Ureter (tissue), 1 donor: ENCODE results near the gene NTF3. TPM values are rescaled to one million over a fixed set of nuclear protein-coding genes. Genes with fewer than 3 reads are reported as not detected.

Experiments used
- DNase-seq: peaks from one replicate; pipeline ENCODE4 v3.0.0-alpha.2; 2020; ENCODE audit warnings: low spot score
- total RNA-seq: library from RNA; stranded (reverse); gene quantifications from one replicate; pipeline ENCODE4 v1.2.4, GENCODE V29; 2023
- donor health status: DM: yes; HTN: yes; CAD: no.

Gene NTF3
- 6.1 TPM for total RNA-seq

DNA sequence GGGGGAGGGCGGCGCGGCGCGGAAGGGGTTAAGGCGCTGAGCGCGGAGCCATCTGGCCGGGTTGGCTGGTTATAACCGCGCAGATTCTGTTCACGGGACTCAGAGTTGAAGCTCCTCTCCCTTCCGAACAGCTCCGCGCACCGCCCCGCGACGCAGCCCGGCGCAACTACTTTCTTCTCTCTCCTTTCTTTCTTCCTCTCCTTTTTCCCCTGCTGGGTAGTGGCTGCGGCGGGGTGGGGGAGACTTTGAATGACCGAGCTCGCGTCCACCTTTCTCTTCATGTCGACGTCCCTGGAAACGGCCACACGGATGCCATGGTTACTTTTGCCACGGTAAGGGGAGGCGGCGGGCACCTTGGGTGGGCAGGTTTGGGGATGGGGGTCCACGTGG lies at the start of gene NTF3:
Gene NTF3 (plus strand): TSS at position 98 of the 390 bp plus-strand sequence. CDS start 217 bp downstream, at position 315.
- no peak for DNase-seq

DNA sequence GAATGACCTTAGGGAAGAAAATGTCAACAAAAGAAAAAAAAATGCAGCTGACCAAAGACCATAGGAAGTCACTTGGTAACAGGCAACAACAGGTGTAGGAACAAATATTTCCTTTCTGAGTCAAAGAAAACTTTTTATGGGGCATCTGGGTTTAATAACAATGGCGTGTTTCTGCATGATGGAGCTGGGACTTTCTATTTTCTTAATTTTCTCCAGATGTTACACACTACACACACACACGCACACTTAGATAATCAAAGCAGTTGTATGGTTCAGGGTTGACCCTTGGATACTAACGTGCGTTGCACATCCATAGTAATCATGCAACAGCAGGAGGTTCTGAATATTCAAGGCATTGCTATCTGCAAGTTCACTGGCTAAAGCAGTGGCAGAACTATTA lies 47.9 kb upstream of the NTF3 start:
- no peak for DNase-seq

DNA sequence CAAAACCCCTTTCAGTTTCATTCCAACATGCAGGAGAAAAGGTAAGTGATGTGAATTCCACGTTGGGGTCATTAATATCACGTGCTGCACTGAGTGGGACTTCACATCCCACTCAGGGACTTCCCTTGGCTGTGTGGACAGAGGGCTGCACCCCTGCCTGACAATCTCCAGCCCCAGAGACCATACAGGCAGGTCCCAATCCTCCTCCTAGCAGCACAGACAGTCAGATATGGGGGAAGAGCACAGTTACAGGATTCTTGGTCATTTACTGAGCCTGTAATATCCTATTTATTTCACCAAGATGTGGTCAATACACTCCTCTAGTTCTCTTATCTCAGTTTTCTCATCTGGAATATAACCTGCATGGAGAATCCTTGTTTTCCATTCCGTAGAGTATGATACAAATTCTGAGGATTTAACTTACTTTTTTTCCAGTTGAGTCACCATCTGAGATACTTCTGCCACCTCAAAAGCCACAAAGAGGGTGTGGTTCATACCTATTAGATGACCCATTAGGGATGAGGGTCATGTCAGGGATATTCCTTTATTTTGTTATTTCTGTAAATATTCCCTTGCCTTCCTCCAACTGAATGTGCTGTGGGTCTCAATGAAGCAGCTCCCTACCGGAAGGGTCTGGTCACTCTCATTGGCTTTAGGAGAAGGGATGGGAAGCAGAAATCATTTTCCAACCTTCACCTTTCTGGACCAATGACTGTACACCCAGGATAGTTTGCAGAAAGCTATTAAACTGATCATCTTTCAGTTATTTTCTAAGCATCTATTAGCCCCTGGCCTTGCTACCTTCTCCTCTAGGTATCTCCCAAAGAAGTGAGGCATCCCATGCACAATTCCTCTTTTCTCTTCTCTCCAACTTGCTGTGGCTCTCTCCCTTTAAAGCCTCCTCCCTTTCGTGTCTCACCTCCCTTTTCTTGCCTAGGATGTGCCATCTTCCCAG lies 43.0 kb upstream of the NTF3 start:
- DNase-seq = no peak

DNA sequence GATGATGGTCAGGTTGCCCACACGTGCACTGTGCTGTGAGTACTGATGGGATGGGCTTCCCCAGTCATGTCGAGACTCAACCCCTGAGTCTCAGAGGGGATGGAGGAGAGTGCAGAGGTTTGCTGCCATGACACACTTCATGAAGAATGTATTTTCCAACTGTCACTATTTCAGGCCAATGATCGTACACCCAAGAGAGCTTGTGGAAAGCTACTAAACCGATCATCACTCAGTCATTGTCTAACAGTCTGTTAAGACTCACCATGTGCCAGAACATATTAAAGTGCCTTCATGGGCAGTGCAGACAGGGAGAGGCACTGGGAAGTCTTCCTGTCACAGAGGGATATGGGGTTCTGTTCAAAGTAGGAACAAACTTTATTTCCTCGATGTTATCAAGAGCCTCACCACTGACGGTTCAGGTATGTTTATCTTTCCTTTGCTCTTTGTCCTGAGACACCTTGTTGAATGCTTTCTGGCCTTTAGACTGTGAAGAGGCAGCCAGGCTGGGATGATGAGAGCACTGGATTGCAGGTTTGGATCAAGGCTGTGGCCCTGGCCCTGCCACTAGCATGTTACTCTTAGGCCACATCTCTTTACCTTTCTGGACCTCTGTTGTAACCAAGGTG lies 41.6 kb upstream of the NTF3 start:
- no peak for DNase-seq

DNA sequence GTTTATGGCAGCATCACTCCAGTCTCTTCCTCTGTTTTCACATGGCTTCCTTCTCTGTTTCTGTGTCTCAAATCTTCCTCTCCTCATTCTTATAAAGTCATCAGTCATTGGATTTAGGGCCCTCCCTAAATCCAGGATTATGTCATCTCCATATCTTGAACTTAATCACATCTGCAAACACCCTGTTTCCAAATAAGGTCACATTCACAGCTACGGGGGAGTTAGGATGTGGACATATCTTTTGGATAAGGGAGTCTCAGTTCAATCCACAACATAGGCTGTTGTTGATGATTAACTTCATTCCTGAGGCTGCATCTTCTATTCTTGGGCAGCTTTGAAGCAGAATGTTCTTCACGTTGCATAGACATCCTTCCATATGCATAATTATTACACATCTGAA lies 40.3 kb upstream of the NTF3 start:
- DNase-seq = no peak

DNA sequence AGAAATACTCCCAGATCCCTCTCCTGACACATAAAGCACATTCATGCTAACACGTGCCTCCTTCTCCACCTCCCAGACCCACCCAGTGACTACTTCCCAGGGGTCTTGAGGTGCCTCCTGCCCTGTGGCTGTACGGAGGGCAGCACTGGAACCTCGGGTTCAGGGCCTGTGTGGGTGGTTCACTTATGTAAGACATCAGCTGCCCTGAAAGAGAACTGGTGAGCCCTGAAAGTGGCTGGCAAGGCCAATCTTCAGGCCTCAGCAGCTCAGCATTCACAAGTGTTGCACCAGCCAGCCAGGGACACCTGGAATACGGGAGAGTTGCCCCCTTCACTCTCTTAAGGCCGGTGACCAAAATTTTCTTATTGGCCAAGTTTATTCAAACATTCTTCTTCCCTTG lies 38.9 kb upstream of the NTF3 start:
- no peak for DNase-seq

DNA sequence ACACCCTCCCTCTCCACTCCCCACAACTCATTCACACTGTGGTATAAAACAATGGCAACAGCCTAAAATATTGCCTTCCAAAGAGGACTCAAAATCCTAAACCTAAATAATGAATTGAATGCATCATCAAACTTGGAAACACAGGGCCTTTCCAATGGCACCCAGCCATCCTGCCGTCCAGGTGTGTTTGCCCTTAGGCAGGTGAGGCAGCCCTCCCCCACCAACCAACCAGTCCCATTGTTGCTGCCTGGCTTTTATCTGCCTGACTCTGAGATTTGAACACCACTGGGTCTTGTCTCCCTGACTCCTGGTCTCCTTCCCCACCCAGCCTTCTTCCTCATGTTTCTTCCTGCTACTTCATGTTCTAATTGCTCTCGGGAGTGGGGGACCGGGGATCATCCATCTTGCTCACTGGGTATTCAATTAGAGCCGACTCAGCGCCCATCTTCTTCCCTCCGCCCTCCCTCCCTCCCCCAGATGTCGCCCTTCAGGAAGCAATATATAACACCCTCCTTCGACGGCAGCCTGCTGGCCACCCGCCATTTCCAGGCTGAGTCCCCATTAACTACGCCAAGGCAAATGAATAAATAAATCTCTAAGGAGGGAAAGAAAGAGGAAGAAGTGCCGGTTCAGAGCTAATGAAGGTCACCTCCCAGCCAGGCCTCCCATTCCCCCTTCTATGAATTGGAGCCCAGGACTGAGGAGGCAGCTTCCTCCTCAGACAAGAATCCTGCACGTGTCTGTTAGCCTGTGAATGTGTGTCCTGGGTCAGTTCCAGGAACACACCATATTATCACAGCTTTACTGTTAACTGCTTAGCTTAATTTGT lies 36.3 kb upstream of the NTF3 start:
- DNase-seq = no peak

DNA sequence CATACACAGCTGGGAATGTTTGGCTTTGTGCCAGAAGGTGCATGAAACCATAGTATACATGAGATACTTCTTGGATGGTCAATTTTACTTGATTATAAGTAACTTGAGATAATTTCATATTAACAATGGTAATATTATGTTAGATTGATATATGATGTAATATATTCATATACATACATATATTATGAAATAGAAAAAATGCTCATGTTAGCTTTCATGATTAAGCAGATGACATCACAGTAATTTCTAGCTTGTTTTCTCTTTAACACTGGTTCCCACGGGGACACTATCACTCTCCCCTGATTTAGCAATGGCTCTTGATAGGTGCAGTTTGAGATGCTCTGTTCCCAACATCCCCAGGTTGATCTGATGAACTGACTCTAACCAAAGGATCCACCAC lies 35.4 kb upstream of the NTF3 start:
- DNase-seq = no peak

DNA sequence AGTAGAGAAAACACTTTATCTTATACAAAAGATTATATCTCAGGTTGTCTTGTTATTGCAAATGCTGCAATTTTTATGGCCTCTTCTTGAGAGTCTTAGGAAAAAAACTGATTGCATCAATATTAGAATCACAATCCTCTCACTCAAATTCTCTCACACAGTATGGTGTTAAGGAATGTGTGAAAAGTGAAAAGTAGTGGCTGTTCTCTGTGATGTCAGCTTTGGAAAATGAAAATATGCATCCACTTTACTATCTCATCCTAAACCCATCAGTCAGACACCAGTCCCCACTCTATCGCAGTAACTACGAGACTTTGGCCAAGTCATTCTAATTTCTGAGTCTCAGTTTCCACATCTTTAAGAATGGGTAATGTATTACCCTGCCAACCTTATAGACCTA lies 32.6 kb upstream of the NTF3 start:
- DNase-seq = no peak

DNA sequence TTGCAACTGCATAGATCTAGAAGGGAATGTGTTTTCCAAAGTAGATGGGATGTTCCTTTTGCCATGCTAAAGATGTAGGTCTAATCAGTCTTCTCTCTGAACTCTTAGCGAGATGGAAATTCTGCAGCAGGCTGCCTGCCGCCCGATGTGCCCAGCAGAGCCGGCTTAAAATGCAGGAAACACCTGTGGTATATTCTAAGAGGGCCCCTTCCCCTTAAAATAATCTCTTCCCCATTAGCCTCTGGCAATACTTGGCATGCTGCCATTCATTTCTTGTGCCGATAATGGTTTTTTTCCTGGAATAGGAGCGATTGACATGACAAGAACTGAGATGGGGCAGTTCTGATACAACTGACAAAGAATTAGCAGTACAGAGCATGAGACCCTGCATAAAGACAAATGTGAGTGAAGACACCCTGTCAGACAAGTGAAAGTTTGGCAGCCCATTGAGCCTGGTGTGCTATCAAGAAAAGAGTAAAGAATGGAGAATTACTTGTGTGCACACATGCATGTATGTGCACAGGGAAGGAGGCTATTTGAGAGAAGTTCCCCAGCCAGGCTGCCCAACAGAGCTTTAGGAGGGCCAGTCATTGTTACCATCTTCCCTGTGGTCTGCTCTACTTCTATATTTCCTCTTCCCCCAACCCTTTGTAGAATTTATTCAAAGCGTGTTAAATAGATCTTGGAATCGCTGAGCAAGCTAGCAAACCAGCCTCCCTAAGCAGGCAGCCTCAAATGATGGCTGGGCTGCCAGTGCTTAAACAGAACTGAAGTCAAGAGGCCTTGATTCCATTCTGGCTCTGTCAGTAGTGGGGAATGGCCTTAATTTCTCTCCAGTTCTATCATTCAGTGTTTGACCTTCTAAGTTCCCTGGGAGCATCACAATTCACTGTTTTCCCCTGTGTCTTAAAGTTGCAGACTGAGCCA lies 29.6 kb upstream of the NTF3 start:
- no peak for DNase-seq

DNA sequence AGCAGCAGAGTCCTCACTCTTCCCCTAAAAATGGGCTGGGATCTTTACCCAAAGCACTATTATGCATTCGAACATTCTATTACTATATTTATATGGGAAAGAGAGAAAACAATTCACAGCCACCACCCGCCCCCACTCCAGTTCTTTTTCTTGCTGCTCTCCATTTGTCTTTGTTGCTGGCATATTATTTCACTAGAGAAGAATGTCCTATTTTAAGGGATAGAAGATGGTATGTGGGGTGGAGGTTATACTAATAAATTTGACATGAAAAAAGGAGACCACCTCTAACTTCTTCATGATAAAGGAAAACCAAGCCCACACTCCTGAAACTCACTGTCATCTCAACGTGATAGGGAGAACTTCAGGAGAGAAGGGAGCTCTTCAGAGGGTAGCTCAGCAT lies 28.5 kb upstream of the NTF3 start:
- DNase-seq = no peak

DNA sequence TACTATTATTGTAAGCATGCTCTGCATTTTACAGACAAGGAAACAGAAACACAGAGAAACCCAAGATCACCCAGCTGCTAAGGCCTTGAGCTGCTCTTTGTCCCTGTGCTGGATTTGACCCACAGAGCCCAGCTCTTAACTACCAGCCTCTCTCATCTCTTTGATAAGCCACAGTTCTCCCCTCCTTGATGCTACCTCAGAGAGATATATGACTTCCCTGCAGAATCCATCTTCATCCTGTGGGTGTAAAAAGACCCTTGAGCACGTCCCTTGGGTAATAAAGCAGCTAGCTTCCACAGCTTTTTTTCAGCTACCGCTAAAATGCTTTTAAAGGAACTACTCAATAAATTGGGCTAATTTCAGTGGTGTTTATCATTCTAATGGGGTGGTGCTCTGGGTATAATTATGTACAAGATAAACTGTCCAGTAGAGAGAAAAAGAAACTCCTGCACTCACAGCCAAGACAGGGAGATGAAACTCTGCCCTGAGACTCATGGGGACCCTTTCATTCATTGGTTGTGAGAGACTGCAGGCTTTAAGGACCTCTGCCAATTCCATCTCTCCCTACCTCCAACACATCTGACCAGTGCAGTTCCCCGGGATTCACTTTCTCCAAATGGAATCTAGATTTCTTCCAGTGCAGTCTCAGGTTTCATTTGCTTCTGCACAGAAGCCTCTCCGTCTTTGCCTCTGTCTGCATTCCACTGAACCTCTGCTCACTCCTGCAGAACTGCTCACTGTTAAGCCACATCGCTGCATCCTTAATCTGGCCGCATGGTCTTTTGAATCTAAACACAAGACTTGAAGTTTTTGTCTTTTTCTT lies 24.7 kb upstream of the NTF3 start:
- no peak for DNase-seq

DNA sequence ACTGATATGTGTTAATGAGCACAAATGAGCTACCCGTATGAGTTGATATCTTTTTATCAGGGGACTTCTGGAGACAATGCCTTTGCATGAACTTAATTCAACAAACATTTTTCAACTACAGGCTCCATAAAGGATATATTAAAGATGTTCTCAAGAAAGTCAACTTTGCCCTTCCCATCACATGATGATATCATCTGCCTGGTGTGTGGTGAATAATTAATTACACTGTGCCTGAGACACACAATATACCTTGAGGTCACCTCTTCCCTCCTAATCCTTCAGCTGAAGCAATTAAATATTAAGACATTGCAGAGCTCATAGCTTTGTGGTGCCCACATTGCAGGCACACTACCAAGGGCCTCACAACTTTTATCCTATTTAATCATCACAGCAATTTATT lies 22.3 kb upstream of the NTF3 start:
- no peak for DNase-seq

DNA sequence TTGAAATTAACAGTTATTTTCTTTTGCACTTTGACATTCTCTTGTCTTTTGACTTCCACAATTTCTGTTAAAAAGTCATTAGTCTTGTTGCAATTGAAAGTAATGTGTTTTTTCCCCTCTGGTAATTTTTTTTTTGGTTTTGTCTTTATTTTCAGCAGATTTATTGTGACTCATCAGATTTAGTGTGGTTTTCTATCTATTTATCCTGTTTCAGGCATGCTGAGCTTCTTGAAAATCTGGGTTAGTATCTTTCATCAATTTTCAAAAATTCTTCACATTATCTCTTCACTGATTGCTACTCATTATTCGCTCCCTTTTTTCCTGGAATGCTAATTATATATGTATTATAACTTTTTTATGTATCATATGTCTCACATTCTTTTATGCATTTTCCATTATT lies 15.3 kb upstream of the NTF3 start:
- no peak for DNase-seq

DNA sequence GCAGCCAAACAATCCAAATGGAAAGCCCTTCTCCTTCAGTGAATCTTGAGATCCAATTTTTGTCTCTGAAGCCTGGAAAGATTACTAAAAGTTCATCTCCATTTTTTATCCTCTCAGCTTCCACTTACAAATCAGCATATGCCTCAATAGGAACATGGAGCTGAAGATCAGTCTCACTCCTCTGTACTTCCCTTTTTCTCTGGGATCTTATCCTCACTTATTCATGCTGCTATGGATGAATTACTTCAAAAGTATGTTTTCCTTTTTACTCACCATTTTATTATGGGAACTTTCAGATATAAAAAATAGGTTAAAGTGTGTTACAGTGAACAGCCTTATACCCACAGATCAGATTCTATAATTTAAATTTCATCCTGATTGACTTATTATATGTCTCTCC lies 14.4 kb upstream of the NTF3 start:
- no peak for DNase-seq

DNA sequence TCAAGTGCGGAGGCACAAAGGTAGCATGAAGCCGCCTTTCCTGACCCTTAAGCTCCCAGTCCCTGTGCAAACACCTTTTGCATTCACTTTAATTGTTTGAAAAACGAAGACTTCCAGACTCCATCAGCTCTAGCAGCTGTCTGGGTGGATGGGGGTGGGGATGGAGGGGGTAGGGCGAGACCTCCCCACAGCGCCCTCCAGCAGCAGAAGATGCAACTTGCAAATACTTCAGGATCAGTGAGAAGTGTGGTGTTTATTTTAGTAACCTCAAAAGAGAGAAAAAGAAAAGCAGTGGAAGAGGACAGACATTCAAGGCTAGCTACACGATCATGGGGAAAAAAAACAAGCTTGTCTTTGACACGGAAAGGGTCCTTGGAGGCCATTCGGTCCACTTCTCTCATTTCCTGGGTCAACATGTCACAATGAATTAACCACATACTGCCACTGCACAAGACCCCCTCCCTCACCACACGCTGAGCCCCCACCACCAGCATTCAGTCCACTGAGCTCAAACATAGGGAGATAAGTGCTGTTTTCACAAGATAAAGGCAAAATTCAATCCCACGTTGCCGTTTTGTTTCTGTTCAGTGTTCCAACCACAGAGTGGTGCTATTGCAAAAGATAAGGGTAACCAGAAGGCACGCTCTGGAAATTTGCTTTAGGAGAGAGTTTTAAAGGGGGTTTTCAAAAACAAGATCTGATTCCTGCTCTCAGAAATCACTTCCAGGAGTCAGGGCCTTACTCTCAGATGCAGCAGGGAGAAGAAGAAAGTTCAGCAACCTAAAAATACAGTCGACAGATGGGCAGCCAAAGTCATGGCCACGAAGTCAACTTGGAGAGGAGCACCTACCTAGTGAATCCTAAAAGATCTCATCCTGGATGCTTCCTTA lies 3.3 kb upstream of the NTF3 start:
- DNase-seq = no peak

DNA sequence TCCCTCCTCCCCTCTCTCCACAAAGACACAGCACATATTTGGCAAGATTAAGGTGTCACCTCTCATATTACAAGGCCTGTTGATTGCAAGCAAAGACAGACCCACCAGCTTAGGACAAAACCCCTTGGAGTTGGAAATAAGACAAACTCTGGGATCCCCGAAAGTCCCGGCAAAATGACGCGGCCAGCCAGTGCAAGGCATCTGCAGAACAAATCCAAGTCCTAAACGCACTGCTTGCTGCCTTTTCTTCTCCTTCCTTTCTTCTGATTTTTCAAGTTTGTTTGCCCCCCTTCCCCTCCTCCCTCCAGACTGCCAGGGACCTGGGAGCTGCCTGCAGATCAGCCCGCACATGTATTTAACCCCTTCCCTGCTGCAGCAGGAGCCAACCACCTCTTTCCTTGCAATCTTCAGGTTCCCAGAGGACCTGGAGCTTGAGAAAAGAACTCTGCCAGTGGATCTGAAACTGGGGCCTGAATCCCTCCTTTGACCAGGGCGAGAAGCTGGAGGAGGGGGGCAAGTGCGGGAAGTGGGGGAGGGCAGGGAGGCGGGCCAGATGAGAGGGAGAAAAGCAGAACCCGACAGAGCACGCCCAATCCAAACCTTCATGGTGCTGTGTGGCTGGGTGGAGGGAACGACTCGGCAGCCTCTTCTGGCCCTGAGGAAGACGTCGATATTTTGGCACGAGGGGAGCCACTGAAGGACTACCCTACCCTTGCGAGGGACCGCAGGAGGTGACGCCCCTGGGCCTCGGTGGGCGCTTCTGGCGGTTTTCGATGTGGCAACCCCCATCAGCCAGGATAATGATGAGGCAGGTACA lies 2.0 kb upstream of the NTF3 start:
- DNase-seq = no peak
